ENCODE results near the gene SPATA12.

- TF ChIP-seq POLR2A (IDR thresholded peaks at IDR 0.05) (no peak), CTCF (IDR thresholded peaks at IDR 0.05) (no peak)
Observed at GRCh38 chr3:57043518-57043917, 16.9 kb upstream of the SPATA12 start.
